Measurements from ENCODE around the gene YIPF7.

YIPF7 gene

GRCh38 chr4:44651425-44651824 lies at the start of gene YIPF7:
Gene YIPF7, minus strand, starts transcription at chr4:44651625. Its CDS starts 1,525 bp downstream, at chr4:44650100.
- no peak within 1 kb of the TSS for H3K27ac ChIP-seq (ENCODE audit: low read depth, low read length)
- H3K4me1 ChIP-seq (ENCODE audit: control insufficient read depth, insufficient read depth, low read length), result no peaks in the 10 kb centered on the region
- no peaks in the 10 kb centered on the region for H3K36me3 ChIP-seq (ENCODE audit: control insufficient read depth, insufficient read depth, low read length)
- H3K27me3 ChIP-seq (ENCODE audit: control insufficient read depth, insufficient read depth, low read length), result no peaks in the 10 kb centered on the region
- no peak within 1 kb of the TSS for H3K4me3 ChIP-seq (ENCODE audit: low read length)
- H3K9ac ChIP-seq (ENCODE audit: low read length), result no peak within 1 kb of the TSS

GRCh38 chr4:44701037-44701436 lies 49.6 kb upstream of the YIPF7 start:
- no peak overlapping the region for H3K4me3 ChIP-seq (ENCODE audit: low read length)
- H3K36me3 ChIP-seq (ENCODE audit: control insufficient read depth, insufficient read depth, low read length), result peaks cover 7% of the 10 kb centered on the region
- H3K9ac ChIP-seq (ENCODE audit: low read length), result no peak overlapping the region
- no peaks in the 10 kb centered on the region for H3K4me1 ChIP-seq (ENCODE audit: control insufficient read depth, insufficient read depth, low read length)
- H3K27ac ChIP-seq (ENCODE audit: low read depth, low read length), result no peak overlapping the region
- no peaks in the 10 kb centered on the region for H3K27me3 ChIP-seq (ENCODE audit: control insufficient read depth, insufficient read depth, low read length)

- no peak overlapping the region for H3K27ac ChIP-seq (ENCODE audit: low read depth, low read length)
- no peaks in the 10 kb centered on the region for H3K27me3 ChIP-seq (ENCODE audit: control insufficient read depth, insufficient read depth, low read length)
- no peak overlapping the region for H3K9ac ChIP-seq (ENCODE audit: low read length)
- H3K4me1 ChIP-seq (ENCODE audit: control insufficient read depth, insufficient read depth, low read length), result no peaks in the 10 kb centered on the region
- no peak overlapping the region for H3K4me3 ChIP-seq (ENCODE audit: low read length)
- H3K36me3 ChIP-seq (ENCODE audit: control insufficient read depth, insufficient read depth, low read length), result peaks cover 7% of the 10 kb centered on the region
Observed at GRCh38 chr4:44700427-44700826, 49.0 kb upstream of the YIPF7 start.

GRCh38 chr4:44684648-44685047 lies 33.2 kb upstream of the YIPF7 start:
- no peak overlapping the region for H3K4me3 ChIP-seq (ENCODE audit: low read length)
- no peak overlapping the region for H3K9ac ChIP-seq (ENCODE audit: low read length)
- H3K27me3 ChIP-seq (ENCODE audit: control insufficient read depth, insufficient read depth, low read length), result no peaks in the 10 kb centered on the region
- no peak overlapping the region for H3K27ac ChIP-seq (ENCODE audit: low read depth, low read length)
- H3K4me1 ChIP-seq (ENCODE audit: control insufficient read depth, insufficient read depth, low read length), result no peaks in the 10 kb centered on the region
- peaks cover 8% of the 10 kb centered on the region for H3K36me3 ChIP-seq (ENCODE audit: control insufficient read depth, insufficient read depth, low read length)

- Histone ChIP-seq H3K9ac (ENCODE audit: low read length) (no peak overlapping the region), H3K27me3 (ENCODE audit: control insufficient read depth, insufficient read depth, low read length) (no peaks in the 10 kb centered on the region), H3K27ac (ENCODE audit: low read depth, low read length) (no peak overlapping the region), H3K4me3 (ENCODE audit: low read length) (peak overlapping the region; percentile 96), H3K36me3 (ENCODE audit: control insufficient read depth, insufficient read depth, low read length) (peaks cover 2% of the 10 kb centered on the region), H3K4me1 (ENCODE audit: control insufficient read depth, insufficient read depth, low read length) (peaks cover 5% of the 10 kb centered on the region)
Observed at GRCh38 chr4:44679060-44679459, 27.6 kb upstream of the YIPF7 start.

GRCh38 chr4:44678094-44679041 lies 26.9 kb upstream of the YIPF7 start, which contains the start of gene GUF1:
Gene GUF1, plus strand, starts transcription at chr4:44678420. Its CDS starts 203 bp downstream, at chr4:44678623.
- Histone ChIP-seq H3K4me1 (ENCODE audit: control insufficient read depth, insufficient read depth, low read length) (peaks cover 5% of the 10 kb centered on the region), H3K27ac (ENCODE audit: low read depth, low read length) (peak within 1 kb of the TSS; percentile 88), H3K9ac (ENCODE audit: low read length) (peak within 1 kb of the TSS; percentile 88), H3K27me3 (ENCODE audit: control insufficient read depth, insufficient read depth, low read length) (no peaks in the 10 kb centered on the region), H3K4me3 (ENCODE audit: low read length) (peak within 1 kb of the TSS; percentile 96), H3K36me3 (ENCODE audit: control insufficient read depth, insufficient read depth, low read length) (peaks cover under 1% of the 10 kb centered on the region)

GRCh38 chr4:44675366-44675765 lies 23.9 kb upstream of the YIPF7 start:
- H3K36me3 ChIP-seq (ENCODE audit: control insufficient read depth, insufficient read depth, low read length), result no peaks in the 10 kb centered on the region
- H3K27ac ChIP-seq (ENCODE audit: low read depth, low read length), result no peak overlapping the region
- H3K4me3 ChIP-seq (ENCODE audit: low read length), result no peak overlapping the region
- no peaks in the 10 kb centered on the region for H3K27me3 ChIP-seq (ENCODE audit: control insufficient read depth, insufficient read depth, low read length)
- peaks cover 5% of the 10 kb centered on the region for H3K4me1 ChIP-seq (ENCODE audit: control insufficient read depth, insufficient read depth, low read length)
- no peak overlapping the region for H3K9ac ChIP-seq (ENCODE audit: low read length)

- H3K9ac ChIP-seq (ENCODE audit: low read length), result no peak overlapping the region
- peaks cover 5% of the 10 kb centered on the region for H3K4me1 ChIP-seq (ENCODE audit: control insufficient read depth, insufficient read depth, low read length)
- H3K27ac ChIP-seq (ENCODE audit: low read depth, low read length), result no peak overlapping the region
- no peaks in the 10 kb centered on the region for H3K27me3 ChIP-seq (ENCODE audit: control insufficient read depth, insufficient read depth, low read length)
- H3K4me3 ChIP-seq (ENCODE audit: low read length), result no peak overlapping the region
- no peaks in the 10 kb centered on the region for H3K36me3 ChIP-seq (ENCODE audit: control insufficient read depth, insufficient read depth, low read length)
Observed at GRCh38 chr4:44674471-44674870, 23.0 kb upstream of the YIPF7 start.

- H3K27me3 ChIP-seq (ENCODE audit: control insufficient read depth, insufficient read depth, low read length), result no peaks in the 10 kb centered on the region
- no peaks in the 10 kb centered on the region for H3K4me1 ChIP-seq (ENCODE audit: control insufficient read depth, insufficient read depth, low read length)
- no peak overlapping the region for H3K9ac ChIP-seq (ENCODE audit: low read length)
- no peak overlapping the region for H3K4me3 ChIP-seq (ENCODE audit: low read length)
- H3K36me3 ChIP-seq (ENCODE audit: control insufficient read depth, insufficient read depth, low read length), result no peaks in the 10 kb centered on the region
- no peak overlapping the region for H3K27ac ChIP-seq (ENCODE audit: low read depth, low read length)
Observed at GRCh38 chr4:44671636-44672035, 20.2 kb upstream of the YIPF7 start.

- Histone ChIP-seq H3K36me3 (ENCODE audit: control insufficient read depth, insufficient read depth, low read length) (no peaks in the 10 kb centered on the region), H3K27me3 (ENCODE audit: control insufficient read depth, insufficient read depth, low read length) (no peaks in the 10 kb centered on the region), H3K27ac (ENCODE audit: low read depth, low read length) (no peak overlapping the region), H3K4me1 (ENCODE audit: control insufficient read depth, insufficient read depth, low read length) (no peaks in the 10 kb centered on the region), H3K9ac (ENCODE audit: low read length) (no peak overlapping the region), H3K4me3 (ENCODE audit: low read length) (no peak overlapping the region)
Observed at GRCh38 chr4:44670506-44671199, 19.2 kb upstream of the YIPF7 start.

GRCh38 chr4:44668526-44668925 lies 17.1 kb upstream of the YIPF7 start:
- Histone ChIP-seq H3K4me3 (ENCODE audit: low read length) (no peak overlapping the region), H3K4me1 (ENCODE audit: control insufficient read depth, insufficient read depth, low read length) (no peaks in the 10 kb centered on the region), H3K27me3 (ENCODE audit: control insufficient read depth, insufficient read depth, low read length) (no peaks in the 10 kb centered on the region), H3K36me3 (ENCODE audit: control insufficient read depth, insufficient read depth, low read length) (no peaks in the 10 kb centered on the region), H3K9ac (ENCODE audit: low read length) (no peak overlapping the region), H3K27ac (ENCODE audit: low read depth, low read length) (no peak overlapping the region)

- Histone ChIP-seq H3K4me3 (ENCODE audit: low read length) (no peak overlapping the region), H3K36me3 (ENCODE audit: control insufficient read depth, insufficient read depth, low read length) (no peaks in the 10 kb centered on the region), H3K4me1 (ENCODE audit: control insufficient read depth, insufficient read depth, low read length) (no peaks in the 10 kb centered on the region), H3K9ac (ENCODE audit: low read length) (no peak overlapping the region), H3K27me3 (ENCODE audit: control insufficient read depth, insufficient read depth, low read length) (no peaks in the 10 kb centered on the region), H3K27ac (ENCODE audit: low read depth, low read length) (no peak overlapping the region)
Observed at GRCh38 chr4:44663539-44664263, 12.3 kb upstream of the YIPF7 start.
